ENCODE data around the gene RNF138. TPM values are rescaled to one million over a fixed set of nuclear protein-coding genes. Genes with fewer than 3 reads are reported as not detected.
"Not testable (repeated sequence)": the region's sequence is repeated elsewhere in the genome, so short reads cannot be mapped to it uniquely, and the experiment has no call there.

RNF138 gene
- total RNA-seq, 4 donors from 2014 or later, result 18.3 to 32.2 (median 28.5) TPM

- DNase-seq, result no peak
- no peak overlapping the region for H3K4me3 ChIP-seq
- peaks cover 0 to 26% (median 10%) of the 10 kb centered on the region in 4 donors for H3K4me1 ChIP-seq
- no peak overlapping the region for H3K27ac ChIP-seq
- H3K36me3 ChIP-seq, result no peaks in the 10 kb centered on the region
- no peak for TF ChIP-seq EP300 (IDR thresholded peaks at IDR 0.05; ENCODE audit: low read depth)
- TF ChIP-seq POLR2A (IDR thresholded peaks at IDR 0.05), result no peak
- no peak for TF ChIP-seq CTCF (IDR thresholded peaks at IDR 0.05)
- no peak for TF ChIP-seq POLR2AphosphoS5 (IDR thresholded peaks at IDR 0.05)
- intact Hi-C loops (cut with DNase I; ENCODE audit: low total_unique reads) (loop anchor here (10.0 kb wide), 1 partner anchor 127 kb away; no protein-coding TSS in a partner anchor), in situ Hi-C loops (cut with MboI; ENCODE audit: low pct_ligation_motif_present in 1 of 4, low pct_unique_long_range_greater_than_20kb in 1 of 4, low sequenced_read_pairs in 3 of 4) (loop anchor here in 2 of 4 donors (10.0 to 25.0 kb wide), 2 partner anchors 67 to 145 kb away; partner anchors contain the start of genes RNF125 (in 1 of the 2) and TRAPPC8 (in 1 of the 2))
- H3K27me3 ChIP-seq, result no peaks in the 10 kb centered on the region
- WGBS, 2 donors (ENCODE audit: low coverage in 1 of 2), result 71 to 75% methylated on average over 1 of the region's 1 CpG
- H3K9me3 ChIP-seq, result no peaks in the 10 kb centered on the region
These were observed 9.8 kb upstream of the RNF138 start for GRCh38 chr18:32081881-32082280.

- Histone ChIP-seq H3K27me3 (no peaks in the 10 kb centered on the region), H3K36me3 (no peaks in the 10 kb centered on the region), H3K9me3 (no peaks in the 10 kb centered on the region), H3K4me1 (peaks cover 0 to 22% (median 10%) of the 10 kb centered on the region in 4 donors), H3K27ac (no peak overlapping the region), H3K4me3 (no peak overlapping the region)
- in situ Hi-C loops (cut with MboI; ENCODE audit: low pct_ligation_motif_present in 1 of 4, low pct_unique_long_range_greater_than_20kb in 1 of 4, low sequenced_read_pairs in 3 of 4) (loop anchor here in 2 of 4 donors (10.0 to 25.0 kb wide), 2 partner anchors 69 to 146 kb away; partner anchors contain the start of genes RNF125 (in 1 of the 2) and TRAPPC8 (in 1 of the 2)), intact Hi-C loops (cut with DNase I; ENCODE audit: low total_unique reads) (loop anchor here (10.0 kb wide), 1 partner anchor 129 kb away; no protein-coding TSS in a partner anchor)
- no peak for DNase-seq
- no peak for TF ChIP-seq POLR2AphosphoS5 (IDR thresholded peaks at IDR 0.05)
- no peak for TF ChIP-seq POLR2A (IDR thresholded peaks at IDR 0.05)
- no peak for TF ChIP-seq EP300 (IDR thresholded peaks at IDR 0.05; ENCODE audit: low read depth)
- no peak for TF ChIP-seq CTCF (IDR thresholded peaks at IDR 0.05)
- WGBS, 2 donors (ENCODE audit: low coverage in 1 of 2), result 95 to 98% methylated on average over 6 to 8 of the region's 8 CpGs
These were observed 7.9 kb upstream of the RNF138 start for GRCh38 chr18:32083781-32084180.

GRCh38 chr18:32086881-32087280, 4.8 kb upstream of the RNF138 start:
- peaks cover 0 to 32% (median 13%) of the 10 kb centered on the region in 4 donors for H3K4me1 ChIP-seq
- in situ Hi-C loops (cut with MboI; ENCODE audit: low pct_ligation_motif_present in 1 of 4, low pct_unique_long_range_greater_than_20kb in 1 of 4, low sequenced_read_pairs in 3 of 4) (loop anchor here in 2 of 4 donors (10.0 to 25.0 kb wide), 2 partner anchors 72 to 150 kb away; partner anchors contain the start of genes RNF125 (in 1 of the 2) and TRAPPC8 (in 1 of the 2)), intact Hi-C loops (cut with DNase I; ENCODE audit: low total_unique reads) (loop anchor here (10.0 kb wide), 1 partner anchor 132 kb away; no protein-coding TSS in a partner anchor)
- peak overlapping the region in 1 of 4 donors; percentile 11 for H3K27ac ChIP-seq
- no peaks in the 10 kb centered on the region for H3K36me3 ChIP-seq
- 77 to 86% methylated on average over 6 of the region's 6 CpGs for WGBS, 2 donors (ENCODE audit: low coverage in 1 of 2)
- H3K9me3 ChIP-seq, result no peaks in the 10 kb centered on the region
- no peak for DNase-seq
- no peak overlapping the region for H3K4me3 ChIP-seq
- H3K27me3 ChIP-seq, result no peaks in the 10 kb centered on the region
- no peak for TF ChIP-seq POLR2AphosphoS5 (IDR thresholded peaks at IDR 0.05)
- no peak for TF ChIP-seq POLR2A (IDR thresholded peaks at IDR 0.05)
- TF ChIP-seq EP300 (IDR thresholded peaks at IDR 0.05; ENCODE audit: low read depth), result no peak
- no peak for TF ChIP-seq CTCF (IDR thresholded peaks at IDR 0.05)

- H3K27me3 ChIP-seq; H3K4me3 ChIP-seq; H3K9me3 ChIP-seq; intact Hi-C loops (cut with DNase I; ENCODE audit: low total_unique reads); H3K36me3 ChIP-seq; DNase-seq: not testable (repeated sequence)
- WGBS, 2 donors (ENCODE audit: low coverage in 1 of 2), result 93 to 94% methylated on average over 16 of the region's 16 CpGs
- Histone ChIP-seq H3K27ac (peak overlapping the region in 3 of 4 donors; percentile 100), H3K4me1 (peaks cover 8 to 34% (median 19%) of the 10 kb centered on the region in 4 donors)
- in situ Hi-C loops (cut with MboI; ENCODE audit: low pct_ligation_motif_present in 1 of 4, low pct_unique_long_range_greater_than_20kb in 1 of 4, low sequenced_read_pairs in 3 of 4), result loop anchor here in 1 of 4 donors (25.0 kb wide), 1 partner anchor 154 kb away; the partner anchor contains the start of gene TRAPPC8
These were observed 843 bp upstream of the RNF138 start for GRCh38 chr18:32090831-32091230.

Measured in transverse colon (tissue), 4 donors.